ENCODE measurements around the gene GPN2.
A peak's percentile ranks its signal among the peaks of the same experiment; 100 is the strongest.

Gene GPN2

GRCh38 chr1:26863685-26864077 lies 26.4 kb downstream of the GPN2 start:
- ATAC-seq (ENCODE audit: insufficient read depth, low read depth) (no peak), DNase-seq (no peak)
- H3K36me3 ChIP-seq (ENCODE audit: insufficient read depth, low read length) = no peaks in the 10 kb centered on the region; the same call in 1 of the 2 replicates
- H3K79me2 ChIP-seq (ENCODE audit: insufficient read depth, low read length) = no peaks in the 10 kb centered on the region; the same call in 1 of the 2 replicates
- H3K27me3 ChIP-seq (ENCODE audit: insufficient read depth, low read length, poor library complexity) = no peaks in the 10 kb centered on the region
- H4K20me1 ChIP-seq (ENCODE audit: insufficient read depth, low read length) = no peaks in the 10 kb centered on the region
- H3K4me2 ChIP-seq (ENCODE audit: insufficient read depth, low read length) = peak overlapping the region; percentile 95
- TF ChIP-seq EZH2 (IDR thresholded peaks at IDR 0.05; ENCODE audit: borderline replicate concordance, low read depth, low read length, severe bottlenecking) (no peak), CTCF (IDR thresholded peaks at IDR 0.05; ENCODE audit: borderline replicate concordance, extremely low read depth, low read length, poor library complexity, severe bottlenecking) (no peak)
- no peak overlapping the region for H2AFZ ChIP-seq (ENCODE audit: low read depth, low read length)
- peak overlapping the region; percentile 97; the same call in 1 of the 2 replicates for H3K27ac ChIP-seq (ENCODE audit: low read length)
- H3K9me3 ChIP-seq (ENCODE audit: insufficient read depth, low read length, severe bottlenecking) = no peaks in the 10 kb centered on the region
- peaks cover 21% of the 10 kb centered on the region for H3K4me1 ChIP-seq (ENCODE audit: insufficient read depth, low read length)
- peak overlapping the region; percentile 99 for H3K9ac ChIP-seq (ENCODE audit: low read depth, low read length)
- H3K4me3 ChIP-seq (ENCODE audit: low read depth in 1 of 2, low read length in 2 of 2) = peak overlapping the region in 1 of 2 experiments; percentile 85; a peak in 2 of 4 replicates

GRCh38 chr1:26862781-26863684 lies 27.1 kb downstream of the GPN2 start, which contains the start of gene SFN:
Gene SFN, plus strand, starts transcription at chr1:26863149. Its CDS starts 64 bp downstream, at chr1:26863213.
- Histone ChIP-seq H2AFZ (ENCODE audit: low read depth, low read length) (peak within 1 kb of the TSS; percentile 70; the same call in 1 of the 2 replicates), H3K27ac (ENCODE audit: low read length) (peak within 1 kb of the TSS; percentile 97), H3K9ac (ENCODE audit: low read depth, low read length) (peak within 1 kb of the TSS; percentile 99), H3K9me3 (ENCODE audit: insufficient read depth, low read length, severe bottlenecking) (no peaks in the 10 kb centered on the region), H3K27me3 (ENCODE audit: insufficient read depth, low read length, poor library complexity) (no peaks in the 10 kb centered on the region), H4K20me1 (ENCODE audit: insufficient read depth, low read length) (no peaks in the 10 kb centered on the region), H3K4me2 (ENCODE audit: insufficient read depth, low read length) (peak within 1 kb of the TSS; percentile 95), H3K4me3 (ENCODE audit: low read depth in 1 of 2, low read length in 2 of 2) (peak within 1 kb of the TSS in 1 of 2 experiments; percentile 85; a peak in 2 of 4 replicates), H3K36me3 (ENCODE audit: insufficient read depth, low read length) (no peaks in the 10 kb centered on the region; the same call in 1 of the 2 replicates), H3K79me2 (ENCODE audit: insufficient read depth, low read length) (no peaks in the 10 kb centered on the region; the same call in 1 of the 2 replicates), H3K4me1 (ENCODE audit: insufficient read depth, low read length) (peaks cover 21% of the 10 kb centered on the region)
- no peak for ATAC-seq (ENCODE audit: insufficient read depth, low read depth)
- DNase-seq = peak; percentile 45
- TF ChIP-seq CTCF (IDR thresholded peaks at IDR 0.05; ENCODE audit: borderline replicate concordance, extremely low read depth, low read length, poor library complexity, severe bottlenecking) (peak; percentile 60), EZH2 (IDR thresholded peaks at IDR 0.05; ENCODE audit: borderline replicate concordance, low read depth, low read length, severe bottlenecking) (no peak)

GRCh38 chr1:26861889-26862378 lies 28.1 kb downstream of the GPN2 start:
- TF ChIP-seq EZH2 (IDR thresholded peaks at IDR 0.05; ENCODE audit: borderline replicate concordance, low read depth, low read length, severe bottlenecking) = no peak
- Histone ChIP-seq H3K4me2 (ENCODE audit: insufficient read depth, low read length) (no peak overlapping the region), H3K9me3 (ENCODE audit: insufficient read depth, low read length, severe bottlenecking) (no peaks in the 10 kb centered on the region), H3K27ac (ENCODE audit: low read length) (no peak overlapping the region), H3K27me3 (ENCODE audit: insufficient read depth, low read length, poor library complexity) (no peaks in the 10 kb centered on the region), H3K36me3 (ENCODE audit: insufficient read depth, low read length) (no peaks in the 10 kb centered on the region; the same call in none of the 2 replicates), H3K9ac (ENCODE audit: low read depth, low read length) (no peak overlapping the region), H2AFZ (ENCODE audit: low read depth, low read length) (no peak overlapping the region), H4K20me1 (ENCODE audit: insufficient read depth, low read length) (no peaks in the 10 kb centered on the region), H3K79me2 (ENCODE audit: insufficient read depth, low read length) (no peaks in the 10 kb centered on the region; the same call in 1 of the 2 replicates), H3K4me3 (ENCODE audit: low read depth in 1 of 2, low read length in 2 of 2) (no peak overlapping the region), H3K4me1 (ENCODE audit: insufficient read depth, low read length) (peaks cover 21% of the 10 kb centered on the region)
- no peak for DNase-seq
- no peak for ATAC-seq (ENCODE audit: insufficient read depth, low read depth)

GRCh38 chr1:26861286-26861701 lies 28.8 kb downstream of the GPN2 start:
- no peak for ATAC-seq (ENCODE audit: insufficient read depth, low read depth)
- Histone ChIP-seq H4K20me1 (ENCODE audit: insufficient read depth, low read length) (no peaks in the 10 kb centered on the region), H3K27me3 (ENCODE audit: insufficient read depth, low read length, poor library complexity) (no peaks in the 10 kb centered on the region), H3K79me2 (ENCODE audit: insufficient read depth, low read length) (no peaks in the 10 kb centered on the region; the same call in 1 of the 2 replicates), H3K9ac (ENCODE audit: low read depth, low read length) (no peak overlapping the region), H3K4me2 (ENCODE audit: insufficient read depth, low read length) (no peak overlapping the region), H3K27ac (ENCODE audit: low read length) (no peak overlapping the region), H2AFZ (ENCODE audit: low read depth, low read length) (no peak overlapping the region), H3K9me3 (ENCODE audit: insufficient read depth, low read length, severe bottlenecking) (no peaks in the 10 kb centered on the region), H3K4me1 (ENCODE audit: insufficient read depth, low read length) (peaks cover 20% of the 10 kb centered on the region), H3K4me3 (ENCODE audit: low read depth in 1 of 2, low read length in 2 of 2) (no peak overlapping the region), H3K36me3 (ENCODE audit: insufficient read depth, low read length) (no peaks in the 10 kb centered on the region; the same call in none of the 2 replicates)
- no peak for DNase-seq
- TF ChIP-seq CTCF (IDR thresholded peaks at IDR 0.05; ENCODE audit: borderline replicate concordance, extremely low read depth, low read length, poor library complexity, severe bottlenecking) (peak; percentile 21), EZH2 (IDR thresholded peaks at IDR 0.05; ENCODE audit: borderline replicate concordance, low read depth, low read length, severe bottlenecking) (no peak)
